SU-DHL-6 (cell line): Measurements from ENCODE around the gene APOD.
"Not testable (repeated sequence)": the region's sequence is repeated elsewhere in the genome, so short reads cannot be mapped to it uniquely, and the experiment has no call there.

ENCODE experiments used
- EZH2phosphoT487 ChIP-seq: fragments of 200-600 bp; sonication (generic), shearing (Covaris generic); conservative IDR thresholded peaks from 2 replicates; pipeline ENCODE4 v1.6.1; 2018; ENCODE audit warnings: mild to moderate bottlenecking, antibody characterized with exemption, low read length, moderate library complexity, mixed read lengths
- TF ChIP-seq, protein P1 (sequence below): fragments of 200-600 bp; sonication (generic); IDR thresholded peaks from one replicate; pipeline ENCODE4 v1.5.1; 2017; ENCODE audit warnings: antibody characterized with exemption, mild to moderate bottlenecking, low read length, moderate library complexity; ENCODE audit not compliant: insufficient read depth, poor library complexity, severe bottlenecking

DNA sequence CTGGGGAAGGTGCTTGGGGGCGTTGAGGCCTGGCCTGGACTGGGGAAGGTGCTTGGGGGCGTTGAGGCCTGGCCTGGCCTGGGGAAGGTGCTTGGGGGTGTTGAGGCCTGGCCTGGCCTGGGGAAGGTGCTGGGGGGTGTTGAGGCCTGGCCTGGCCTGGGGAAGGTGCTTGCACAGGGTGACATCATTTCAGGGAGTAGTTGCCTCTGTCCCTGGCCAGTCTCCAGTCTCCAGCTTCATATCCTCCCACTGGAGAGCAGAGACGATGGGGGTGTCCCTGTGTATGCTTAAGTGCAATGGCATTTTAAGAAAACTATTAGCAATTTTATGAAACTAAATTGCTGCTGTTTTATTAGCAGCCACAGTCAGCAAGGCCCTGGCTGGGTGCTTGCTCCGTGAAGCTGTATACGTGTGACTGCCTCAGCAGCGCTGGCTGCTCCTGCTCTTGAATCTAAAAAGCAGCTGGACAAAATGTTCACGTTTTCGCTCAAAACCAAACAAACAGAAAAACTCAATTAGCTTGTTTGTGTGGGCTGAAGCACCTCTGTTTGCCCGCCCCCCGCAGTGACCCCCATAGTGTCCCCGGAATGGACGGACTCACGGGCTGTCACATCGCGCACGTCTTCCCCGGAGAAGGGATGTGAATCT is 38.9 kb upstream of the APOD start:
- TF ChIP-seq, protein P1, sequence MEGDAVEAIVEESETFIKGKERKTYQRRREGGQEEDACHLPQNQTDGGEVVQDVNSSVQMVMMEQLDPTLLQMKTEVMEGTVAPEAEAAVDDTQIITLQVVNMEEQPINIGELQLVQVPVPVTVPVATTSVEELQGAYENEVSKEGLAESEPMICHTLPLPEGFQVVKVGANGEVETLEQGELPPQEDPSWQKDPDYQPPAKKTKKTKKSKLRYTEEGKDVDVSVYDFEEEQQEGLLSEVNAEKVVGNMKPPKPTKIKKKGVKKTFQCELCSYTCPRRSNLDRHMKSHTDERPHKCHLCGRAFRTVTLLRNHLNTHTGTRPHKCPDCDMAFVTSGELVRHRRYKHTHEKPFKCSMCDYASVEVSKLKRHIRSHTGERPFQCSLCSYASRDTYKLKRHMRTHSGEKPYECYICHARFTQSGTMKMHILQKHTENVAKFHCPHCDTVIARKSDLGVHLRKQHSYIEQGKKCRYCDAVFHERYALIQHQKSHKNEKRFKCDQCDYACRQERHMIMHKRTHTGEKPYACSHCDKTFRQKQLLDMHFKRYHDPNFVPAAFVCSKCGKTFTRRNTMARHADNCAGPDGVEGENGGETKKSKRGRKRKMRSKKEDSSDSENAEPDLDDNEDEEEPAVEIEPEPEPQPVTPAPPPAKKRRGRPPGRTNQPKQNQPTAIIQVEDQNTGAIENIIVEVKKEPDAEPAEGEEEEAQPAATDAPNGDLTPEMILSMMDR, result not testable (repeated sequence)
- not testable (repeated sequence) for TF ChIP-seq EZH2phosphoT487
